Stomach (tissue), 9 donors: ENCODE measurements around the gene GAGE12F. TPM values are rescaled to one million over a fixed set of nuclear protein-coding genes. Genes with fewer than 3 reads are reported as not detected.
"Not testable (repeated sequence)": the region's sequence is repeated elsewhere in the genome, so short reads cannot be mapped to it uniquely, and the experiment has no call there.

Experiments used
- DNase-seq, 2 donors: peaks; one replicate each; pipeline versions ENCODE4 v3.0.0 to v3.0.0-alpha.2; 2013 to 2019
- H3K27ac ChIP-seq, 5 donors: fragments of 200-600 bp in 4 of 5; sonication (generic) in 4 of 5; one replicate each; pipeline ENCODE4 v1.5.1; 2013 to 2019; ENCODE audit warnings: mild to moderate bottlenecking in 1 of 5, moderate library complexity in 1 of 5
- H3K27me3 ChIP-seq, 3 donors: fragments of 200-600 bp; sonication (generic); one replicate each; pipeline ENCODE4 v1.5.1; 2017 to 2019; ENCODE audit warnings: mixed run types in 1 of 3
- H3K36me3 ChIP-seq, 4 donors: fragments of 200-600 bp; sonication (generic); 1 replicate in 3 of 4; 2 replicates in 1 of 4; pipeline ENCODE4 v1.5.1; 2016 to 2019
- H3K4me1 ChIP-seq, 4 donors: fragments of 200-600 bp; sonication (generic); one replicate each; pipeline ENCODE4 v1.5.1; 2016 to 2019
- H3K4me3 ChIP-seq, 4 donors: fragments of 200-600 bp; sonication (generic) in 3 of 4; one replicate each; pipeline ENCODE4 v1.5.1; 2016 to 2019; ENCODE audit warnings: mild to moderate bottlenecking in 1 of 4
- H3K9me3 ChIP-seq, 4 donors: fragments of 200-600 bp; sonication (generic); one replicate each; pipeline ENCODE4 v1.5.1; 2016 to 2019
- EP300 ChIP-seq: sonication (generic); formaldehyde crosslinking; IDR thresholded peaks from one replicate; pipeline ENCODE4 v1.6.1; 2017; ENCODE audit warnings: antibody characterized with exemption
- POLR2A ChIP-seq, 4 donors: fragments of 450-650 bp; IDR thresholded peaks; one replicate each; pipeline ENCODE4 v1.6.1; 2016; ENCODE audit warnings: antibody characterized with exemption in 4 of 4, control low read depth in 2 of 4, mild to moderate bottlenecking in 1 of 4, moderate library complexity in 1 of 4
- POLR2AphosphoS5 ChIP-seq, 3 donors: sonication (generic); formaldehyde crosslinking; IDR thresholded peaks; one replicate each; pipeline ENCODE4 v1.6.1; 2016; ENCODE audit warnings: antibody characterized with exemption in 3 of 3
- WGBS, 5 donors: extraction: QIAGEN DNeasy Blood & Tissue Kit in 3 of 5; methylation state at CpG; one replicate each; pipeline versions ENCODE4 v1.1.5 to v1.1.7; 2013 to 2018; 5-methylcytosine and 5-hydroxymethylcytosine counted together
- intact Hi-C: fragments of 100-400 bp; cut with DNase I; formaldehyde crosslinking; loops from one replicate; pipeline ENCODE4 v1.15.1; 2023; ENCODE audit warnings: low total_unique reads
- polyA plus RNA-seq, 3 donors: library from polyadenylated mRNA; stranded (reverse); fragments of 200-250 nt; gene quantifications; one replicate each; pipeline ENCODE4 v1.2.3, GENCODE V29; 2013
- small RNA-seq, 4 donors: library from RNA; depleted of rRNA; stranded (forward); fragments of <200 nt; gene quantifications; one replicate each; pipeline ENCODE3, GENCODE V24; 2016
- total RNA-seq, 5 donors: library from RNA; depleted of rRNA; stranded (reverse); fragments of >200 nt; gene quantifications; one replicate each; pipeline versions ENCODE4 v1.1.0 to v1.2.3, GENCODE V29; 2014 to 2016
- TF ChIP-seq, protein P1 (sequence below), 7 experiments: fragments of 450-650 bp in 4 of 7; fragments of 200-600 bp in 3 of 7; sonication (generic) in 3 of 7; IDR thresholded peaks; one replicate each; pipeline ENCODE4 v1.5.1; 2016 to 2019; ENCODE audit warnings: antibody characterized with exemption in 7 of 7, control low read depth in 2 of 7, mild to moderate bottlenecking in 1 of 7
- donor health status: healthy with polysubstance abuse.
- donor health status: Bipolar disorder and iron deficiency.
- donor health status: healthy.

GAGE12F gene
- total and polyA plus RNA-seq, 8 donors: not detected

- H3K36me3 ChIP-seq, intact Hi-C loops, H3K9me3 ChIP-seq, H3K27me3 ChIP-seq, DNase-seq, H3K4me1 ChIP-seq, H3K4me3 ChIP-seq, H3K27ac ChIP-seq: not testable (repeated sequence)
- WGBS, 5 donors: no CpG with 5 or more reads among the region's 16 CpGs
Observed at GRCh38 chrX:49598720-49599119, 38.1 kb downstream of the GAGE12F start, which contains the start of gene GAGE1. GAGE1 (plus strand) TSS chrX:49599020; CDS start chrX:49600175, 1,155 bp downstream.

DNA sequence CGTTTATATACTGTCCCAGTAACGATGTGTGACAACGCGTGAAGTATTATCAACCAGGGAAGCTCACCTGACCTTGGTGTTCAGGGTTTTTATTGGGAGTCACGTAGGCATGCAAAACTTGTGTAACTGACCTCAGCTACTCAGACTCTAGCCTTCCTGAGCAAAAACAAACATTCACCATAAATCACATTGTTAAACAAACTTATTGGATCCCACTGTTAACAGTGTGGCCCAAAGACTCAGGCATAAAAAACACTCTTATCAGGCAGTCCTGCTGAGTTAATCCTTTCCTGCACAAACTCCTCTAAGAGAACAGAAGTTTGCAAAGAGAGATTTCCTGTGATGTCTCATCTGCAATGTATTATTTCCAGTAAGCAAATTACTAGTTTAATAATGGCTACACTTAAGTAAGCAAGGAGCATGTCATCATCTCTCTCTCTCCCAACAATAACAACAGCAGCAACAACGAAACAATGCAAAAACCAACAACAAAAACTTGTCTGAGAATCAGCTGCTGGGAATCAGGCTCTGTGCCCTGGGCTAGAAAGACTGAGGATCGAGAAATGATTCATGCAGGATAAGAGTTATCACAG, 50.2 kb downstream of the GAGE12F start:
- Histone ChIP-seq H3K36me3 (no peaks in the 10 kb centered on the region), H3K4me3 (no peak overlapping the region), H3K9me3 (no peaks in the 10 kb centered on the region), H3K27ac (no peak overlapping the region), H3K4me1 (no peaks in the 10 kb centered on the region), H3K27me3 (no peaks in the 10 kb centered on the region)
- intact Hi-C loops: no loop called here
- 12 to 57% (median 23%) methylated on average over 7 of the region's 7 CpGs for WGBS, 5 donors
- TF ChIP-seq EP300 (no peak), POLR2A (IDR thresholded peaks at IDR 0.05) (no peak), POLR2AphosphoS5 (IDR thresholded peaks at IDR 0.05) (no peak)
- TF ChIP-seq, protein P1, sequence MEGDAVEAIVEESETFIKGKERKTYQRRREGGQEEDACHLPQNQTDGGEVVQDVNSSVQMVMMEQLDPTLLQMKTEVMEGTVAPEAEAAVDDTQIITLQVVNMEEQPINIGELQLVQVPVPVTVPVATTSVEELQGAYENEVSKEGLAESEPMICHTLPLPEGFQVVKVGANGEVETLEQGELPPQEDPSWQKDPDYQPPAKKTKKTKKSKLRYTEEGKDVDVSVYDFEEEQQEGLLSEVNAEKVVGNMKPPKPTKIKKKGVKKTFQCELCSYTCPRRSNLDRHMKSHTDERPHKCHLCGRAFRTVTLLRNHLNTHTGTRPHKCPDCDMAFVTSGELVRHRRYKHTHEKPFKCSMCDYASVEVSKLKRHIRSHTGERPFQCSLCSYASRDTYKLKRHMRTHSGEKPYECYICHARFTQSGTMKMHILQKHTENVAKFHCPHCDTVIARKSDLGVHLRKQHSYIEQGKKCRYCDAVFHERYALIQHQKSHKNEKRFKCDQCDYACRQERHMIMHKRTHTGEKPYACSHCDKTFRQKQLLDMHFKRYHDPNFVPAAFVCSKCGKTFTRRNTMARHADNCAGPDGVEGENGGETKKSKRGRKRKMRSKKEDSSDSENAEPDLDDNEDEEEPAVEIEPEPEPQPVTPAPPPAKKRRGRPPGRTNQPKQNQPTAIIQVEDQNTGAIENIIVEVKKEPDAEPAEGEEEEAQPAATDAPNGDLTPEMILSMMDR (IDR thresholded peaks at IDR 0.05): no peak
- DNase-seq: peak in 1 of 2 donors; percentile 3

Small RNAs within 50 kb of the gene (small RNA-seq; reads per million reads assigned to genes)
- 0 reads per million in 4 donors for gene GAGE12B

Other genes starting within 250 kb of the GAGE12F start
- gene GAGE12J, start 238.8 kb upstream of the GAGE12F start, total RNA-seq: not detected
- gene GAGE12J, start 238.8 kb upstream of the GAGE12F start, polyA plus RNA-seq: not detected
- gene GAGE13, start 229.3 kb upstream of the GAGE12F start, total RNA-seq: not detected
- not detected for gene GAGE13, start 229.3 kb upstream of the GAGE12F start, polyA plus RNA-seq
- not detected for gene GAGE12C, start 28.7 kb upstream of the GAGE12F start, total RNA-seq
- gene GAGE12C, start 28.7 kb upstream of the GAGE12F start, polyA plus RNA-seq: not detected
- not detected for gene GAGE12D, start 19.1 kb upstream of the GAGE12F start, total RNA-seq
- not detected for gene GAGE12D, start 19.1 kb upstream of the GAGE12F start, polyA plus RNA-seq
- not detected for gene GAGE12E, start 9.6 kb upstream of the GAGE12F start, total RNA-seq
- gene GAGE12E, start 9.6 kb upstream of the GAGE12F start, polyA plus RNA-seq: not detected
- not detected for gene GAGE12G, start 9.6 kb downstream of the GAGE12F start, total RNA-seq
- not detected for gene GAGE12G, start 9.6 kb downstream of the GAGE12F start, polyA plus RNA-seq
- not detected for gene GAGE12H, start 19.1 kb downstream of the GAGE12F start, total RNA-seq
- gene GAGE12H, start 19.1 kb downstream of the GAGE12F start, polyA plus RNA-seq: not detected
- gene GAGE2A, start 28.7 kb downstream of the GAGE12F start, total RNA-seq: not detected
- not detected for gene GAGE2A, start 28.7 kb downstream of the GAGE12F start, polyA plus RNA-seq
- gene GAGE1, start 38.2 kb downstream of the GAGE12F start, total RNA-seq: not detected
- not detected for gene GAGE1, start 38.2 kb downstream of the GAGE12F start, polyA plus RNA-seq
- not detected for gene PAGE1, start 135.1 kb downstream of the GAGE12F start, total RNA-seq
- not detected for gene PAGE1, start 135.1 kb downstream of the GAGE12F start, polyA plus RNA-seq